K562 (cell line): ENCODE measurements around the gene GNG3. TPM values are rescaled to one million over a fixed set of nuclear protein-coding genes. Genes with fewer than 3 reads are reported as not detected.

Experiments used
- BRD9 ChIP-seq: fragments of 450-650 bp; IDR thresholded peaks from 2 replicates; pipeline ENCODE4 v1.6.1; 2018; ENCODE audit warnings: low read depth; ENCODE audit not compliant: partially characterized antibody
- ESRRA ChIP-seq: fragments of 450-650 bp; IDR thresholded peaks from 2 replicates; pipeline ENCODE4 v1.6.1; 2014; ENCODE audit warnings: low read depth, mild to moderate bottlenecking, moderate library complexity, borderline replicate concordance
- EZH2 ChIP-seq: IDR thresholded peaks from 2 replicates; pipeline ENCODE4 v1.6.1; 2012; ENCODE audit warnings: low read depth, mild to moderate bottlenecking, inconsistent platforms, low read length, borderline replicate concordance
- HNRNPUL1 ChIP-seq: fragments of 200-400 bp; formaldehyde crosslinking; IDR thresholded peaks from 2 replicates; pipeline ENCODE4 v1.6.1; 2017; ENCODE audit warnings: low read length
- ILK ChIP-seq: fragments of 450-650 bp; IDR thresholded peaks from 2 replicates; pipeline ENCODE4 v1.6.1; 2016; ENCODE audit warnings: missing genetic modification characterization, low read depth, mild to moderate bottlenecking, missing compliant biosample characterization, moderate library complexity, borderline replicate concordance
- LEF1 ChIP-seq: fragments of 450-650 bp; IDR thresholded peaks from 2 replicates; pipeline ENCODE4 v1.6.1; 2016; ENCODE audit warnings: mild to moderate bottlenecking
- NFE2L1 ChIP-seq: fragments of 450-650 bp; IDR thresholded peaks from 2 replicates; pipeline ENCODE4 v1.6.1; 2016; ENCODE audit warnings: missing genetic modification characterization, low read depth, mild to moderate bottlenecking, missing compliant biosample characterization, moderate library complexity, borderline replicate concordance
- PPARD ChIP-seq: fragments of 250-450 bp; sonication (Bioruptor Pico); IDR thresholded peaks from 2 replicates; pipeline ENCODE4 v1.8.0; 2022; ENCODE audit warnings: inconsistent platforms, mild to moderate bottlenecking, moderate library complexity
- PRPF4 ChIP-seq: fragments of 200-400 bp; formaldehyde crosslinking; IDR thresholded peaks from one replicate; pipeline ENCODE4 v1.6.1; 2017; ENCODE audit warnings: low read length, low read depth, mild to moderate bottlenecking; ENCODE audit not compliant: insufficient read depth, poor library complexity, severe bottlenecking
- SOX6 ChIP-seq: fragments of 450-650 bp; IDR thresholded peaks from 2 replicates; pipeline ENCODE4 v1.6.1; 2014; ENCODE audit warnings: mild to moderate bottlenecking
- SPI1 ChIP-seq: IDR thresholded peaks from 2 replicates; pipeline ENCODE4 v1.6.1; 2011; ENCODE audit warnings: low read depth, low read length, control low read depth, borderline replicate concordance
- SRSF7 ChIP-seq: fragments of 200-400 bp; formaldehyde crosslinking; optimal IDR thresholded peaks from 2 replicates; pipeline ENCODE3; 2017; ENCODE audit warnings: mild to moderate bottlenecking, low read depth, low read length
- SRSF9 ChIP-seq: fragments of 200-400 bp; formaldehyde crosslinking; IDR thresholded peaks from 2 replicates; pipeline ENCODE4 v1.6.1; 2017; ENCODE audit warnings: low read depth, low read length, borderline replicate concordance
- STAT6 ChIP-seq: sonication (generic); formaldehyde crosslinking; IDR thresholded peaks from 2 replicates; pipeline ENCODE4 v1.8.1; 2023; ENCODE audit warnings: mild to moderate bottlenecking, missing genetic modification reagents
- ZNF124 ChIP-seq: sonication (generic); formaldehyde crosslinking; IDR thresholded peaks from 2 replicates; pipeline ENCODE4 v1.8.1; 2022; ENCODE audit warnings: missing genetic modification reagents
- ZNF311 ChIP-seq: fragments of 250-450 bp; sonication (Bioruptor Pico); IDR thresholded peaks from 2 replicates; pipeline ENCODE4 v1.4.0; 2020; ENCODE audit warnings: mild to moderate bottlenecking, moderate library complexity
- ZNF324 ChIP-seq: fragments of 250-450 bp; sonication (Bioruptor Pico); IDR thresholded peaks from 2 replicates; pipeline ENCODE4 v1.4.0; 2020; ENCODE audit warnings: mild to moderate bottlenecking
- ZNF398 ChIP-seq: fragments of 250-450 bp; sonication (Bioruptor Pico); IDR thresholded peaks from 2 replicates; pipeline ENCODE4 v1.8.0; 2021; ENCODE audit warnings: moderate library complexity, mild to moderate bottlenecking, inconsistent platforms
- ZNF639 ChIP-seq, 2 experiments: fragments of 200-800 bp in 1 of 2; sonication (Bioruptor generic) in 1 of 2; sonication (generic) in 1 of 2; formaldehyde crosslinking in 1 of 2; IDR thresholded peaks in 1 of 2; conservative IDR thresholded peaks in 1 of 2; 2 replicates each; pipeline versions ENCODE4 v1.5.0 to v1.6.1; 2016 to 2020; ENCODE audit warnings: missing compliant biosample characterization in 1 of 2, missing genetic modification characterization in 1 of 2, missing genetic modification reagents in 1 of 2
- polyA plus RNA-seq, 8 experiments: library from polyadenylated mRNA; depleted of rRNA in 4 of 8; stranded (reverse) in 5 of 8; unstranded in 3 of 8; fragments of >200 nt; fragmentation: Nextera tagmentation in 2 of 8; fragmentation: Illumina TruSeq in 1 of 8; extraction: Ambion mirVana in 2 of 8; extraction: Trizol in 1 of 8; gene quantifications; 2 replicates each; pipeline versions ENCODE4 v1.2.1 to v1.2.3, GENCODE V29; 2011 to 2014; ENCODE audit warnings: inconsistent platforms in 1 of 8, missing spikeins in 1 of 8
- total RNA-seq, 7 experiments: library from RNA; depleted of rRNA in 6 of 7; stranded (reverse); fragments of >200 nt in 6 of 7; fragmentation: Illumina TruSeq in 2 of 7; extraction: Trizol in 2 of 7; gene quantifications; 2 replicates each; pipeline versions ENCODE4 v1.2.1 to v1.2.3, GENCODE V29; 2011 to 2021; ENCODE audit warnings: low replicate concordance in 1 of 7
- TF ChIP-seq, protein P1 (sequence below): fragments of 450-650 bp; IDR thresholded peaks from 2 replicates; pipeline ENCODE4 v1.6.1; 2014; ENCODE audit warnings: low read depth, mild to moderate bottlenecking, moderate library complexity, borderline replicate concordance

GNG3 gene
- total and polyA plus RNA-seq, 9 of the 15 experiments (the other 6 are each of a cell fraction or from before 2014, with no cell fraction given), result 0.07 TPM; not detected in 8

DNA sequence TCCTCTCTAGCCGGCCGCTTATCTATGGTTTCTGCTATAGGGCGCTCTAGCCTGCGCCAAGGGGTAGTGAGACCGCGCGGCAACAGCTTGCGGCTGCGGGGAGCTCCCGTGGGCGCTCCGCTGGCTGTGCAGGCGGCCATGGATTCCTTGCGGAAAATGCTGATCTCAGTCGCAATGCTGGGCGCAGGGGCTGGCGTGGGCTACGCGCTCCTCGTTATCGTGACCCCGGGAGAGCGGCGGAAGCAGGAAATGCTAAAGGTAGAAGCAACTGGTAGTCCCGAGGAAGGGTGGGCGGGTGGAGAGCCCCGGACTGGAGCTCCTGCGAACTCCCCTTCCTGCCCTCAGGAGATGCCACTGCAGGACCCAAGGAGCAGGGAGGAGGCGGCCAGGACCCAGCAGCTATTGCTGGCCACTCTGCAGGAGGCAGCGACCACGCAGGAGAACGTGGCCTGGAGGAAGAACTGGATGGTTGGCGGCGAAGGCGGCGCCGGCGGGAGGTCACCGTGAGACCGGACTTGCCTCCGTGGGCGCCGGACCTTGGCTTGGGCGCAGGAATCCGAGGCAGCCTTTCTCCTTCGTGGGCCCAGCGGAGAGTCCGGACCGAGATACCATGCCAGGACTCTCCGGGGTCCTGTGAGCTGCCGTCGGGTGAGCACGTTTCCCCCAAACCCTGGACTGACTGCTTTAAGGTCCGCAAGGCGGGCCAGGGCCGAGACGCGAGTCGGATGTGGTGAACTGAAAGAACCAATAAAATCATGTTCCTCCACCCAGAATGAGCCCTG lies 35.7 kb upstream of the GNG3 start, which contains the start of the genes LBHD1 and UQCC3 (continued):
- TF ChIP-seq ILK (tag) (no peak), ZNF324 (CRISPR knock-in tag) (no peak; the same call in 1 of the 2 replicates), SRSF9 (no peak), ESRRA (peak; percentile 73; the same call in 1 of the 2 replicates), EZH2 (no peak), SRSF7 (no peak), BRD9 (no peak), NFE2L1 (tag) (no peak), ZNF124 (CRISPR knock-in tag) (no peak), ZNF311 (CRISPR knock-in tag) (no peak), STAT6 (no peak), ZNF639 (CRISPR knock-in tag; conservative IDR thresholded peaks at IDR 0.05 in 1 of 2, IDR thresholded peaks at IDR 0.05 in 1 of 2) (0 out of 4 replicates have a peak, but pooled peaks of 1 of the 2 experiments have one; percentile 62), LEF1 (peak; percentile 36; the same call in 1 of the 2 replicates), SOX6 (peak; percentile 62), PRPF4 (no peak), SPI1 (no peak), PPARD (no peak), ZNF398 (CRISPR knock-in tag) (no peak), HNRNPUL1 (no peak)
- TF ChIP-seq, protein P1, sequence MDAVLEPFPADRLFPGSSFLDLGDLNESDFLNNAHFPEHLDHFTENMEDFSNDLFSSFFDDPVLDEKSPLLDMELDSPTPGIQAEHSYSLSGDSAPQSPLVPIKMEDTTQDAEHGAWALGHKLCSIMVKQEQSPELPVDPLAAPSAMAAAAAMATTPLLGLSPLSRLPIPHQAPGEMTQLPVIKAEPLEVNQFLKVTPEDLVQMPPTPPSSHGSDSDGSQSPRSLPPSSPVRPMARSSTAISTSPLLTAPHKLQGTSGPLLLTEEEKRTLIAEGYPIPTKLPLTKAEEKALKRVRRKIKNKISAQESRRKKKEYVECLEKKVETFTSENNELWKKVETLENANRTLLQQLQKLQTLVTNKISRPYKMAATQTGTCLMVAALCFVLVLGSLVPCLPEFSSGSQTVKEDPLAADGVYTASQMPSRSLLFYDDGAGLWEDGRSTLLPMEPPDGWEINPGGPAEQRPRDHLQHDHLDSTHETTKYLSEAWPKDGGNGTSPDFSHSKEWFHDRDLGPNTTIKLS, result peak; percentile 92
